ENCODE results near the gene MCUB. TPM values are rescaled to one million over a fixed set of nuclear protein-coding genes. Genes with fewer than 3 reads are reported as not detected.
"Not testable (repeated sequence)": the region's sequence is repeated elsewhere in the genome, so short reads cannot be mapped to it uniquely, and the experiment has no call there.

MCUB gene
- total RNA-seq (10 to 100 TPM; 20.1 to 23.4 TPM), polyA plus RNA-seq (ENCODE audit: insufficient read depth, low read depth, low replicate concordance) (7.7 TPM)
- long read RNA-seq, donor 1, partial matches to known transcripts: 0 of 3 reads
- long read RNA-seq, donor 1, other reads (novel, unspliced or antisense): 0 of 3 reads
- long read RNA-seq, donor 2, partial matches to known transcripts: 5 of 7 reads
- long read RNA-seq, donor 2, other reads (novel, unspliced or antisense): 0 of 7 reads

GRCh38 chr4:109559983-109560686 lies at the start of gene MCUB:
MCUB (plus strand) TSS chr4:109560246; CDS start chr4:109560338, 92 bp downstream.
- H3K4me1 ChIP-seq: no peaks in the 10 kb centered on the region
- no peaks in the 10 kb centered on the region for H3K36me3 ChIP-seq (ENCODE audit: low read depth, missing control alignments)
- H3K4me3 ChIP-seq: peak within 1 kb of the TSS; percentile 67 to 68
- WGBS, 2 donors: 0 to 1% methylated on average over 2 to 73 of the region's 73 CpGs
- peak within 1 kb of the TSS; percentile 59 to 85 for H3K27ac ChIP-seq
- DNase-seq: peak; percentile 85
- no peak for TF ChIP-seq CTCF (IDR thresholded peaks at IDR 0.05)
- TF ChIP-seq POLR2A (IDR thresholded peaks at IDR 0.05): no peak
- intact Hi-C loops (cut with DNase I; ENCODE audit: low total_unique reads): loop anchor here (10.0 kb wide), 1 partner anchor 125 kb away; the partner anchor contains the start of gene SEC24B
- no peaks in the 10 kb centered on the region for H3K9me3 ChIP-seq
- H3K27me3 ChIP-seq: no peaks in the 10 kb centered on the region

GRCh38 chr4:109510687-109511086 lies 49.4 kb upstream of the MCUB start:
- no peaks in the 10 kb centered on the region for H3K9me3 ChIP-seq
- no peaks in the 10 kb centered on the region for H3K36me3 ChIP-seq (ENCODE audit: low read depth, missing control alignments)
- no peak overlapping the region for H3K4me3 ChIP-seq
- no peaks in the 10 kb centered on the region for H3K27me3 ChIP-seq
- TF ChIP-seq CTCF (IDR thresholded peaks at IDR 0.05) (no peak), POLR2A (IDR thresholded peaks at IDR 0.05) (no peak)
- H3K27ac ChIP-seq: no peak overlapping the region
- intact Hi-C loops (cut with DNase I; ENCODE audit: low total_unique reads): no loop called here
- H3K4me1 ChIP-seq: no peaks in the 10 kb centered on the region
- 81 to 91% methylated on average over 2 of the region's 2 CpGs for WGBS, 2 donors
- DNase-seq: no peak

- no peaks in the 10 kb centered on the region for H3K36me3 ChIP-seq (ENCODE audit: low read depth, missing control alignments)
- WGBS, 2 donors: 70 to 71% methylated on average over 2 of the region's 2 CpGs
- TF ChIP-seq POLR2A (IDR thresholded peaks at IDR 0.05) (no peak), CTCF (IDR thresholded peaks at IDR 0.05) (no peak)
- no peaks in the 10 kb centered on the region for H3K4me1 ChIP-seq
- no peaks in the 10 kb centered on the region for H3K27me3 ChIP-seq
- no peak overlapping the region for H3K27ac ChIP-seq
- DNase-seq: no peak
- intact Hi-C loops (cut with DNase I; ENCODE audit: low total_unique reads): no loop called here
- H3K9me3 ChIP-seq: no peaks in the 10 kb centered on the region
- no peak overlapping the region for H3K4me3 ChIP-seq
These were observed 48.6 kb upstream of the MCUB start for GRCh38 chr4:109511414-109511813.

- H3K36me3 ChIP-seq (ENCODE audit: low read depth, missing control alignments); DNase-seq; H3K27ac ChIP-seq; H3K4me1 ChIP-seq; intact Hi-C loops (cut with DNase I; ENCODE audit: low total_unique reads); H3K9me3 ChIP-seq; H3K27me3 ChIP-seq; H3K4me3 ChIP-seq: not testable (repeated sequence)
- WGBS, 2 donors: 94 to 96% methylated on average over 12 of the region's 12 CpGs
These were observed 46.7 kb upstream of the MCUB start for GRCh38 chr4:109513368-109513767.

GRCh38 chr4:109532182-109532581 lies 27.9 kb upstream of the MCUB start:
- no peak overlapping the region for H3K4me3 ChIP-seq
- intact Hi-C loops (cut with DNase I; ENCODE audit: low total_unique reads): no loop called here
- H3K4me1 ChIP-seq: no peaks in the 10 kb centered on the region
- H3K9me3 ChIP-seq: no peaks in the 10 kb centered on the region
- no peaks in the 10 kb centered on the region for H3K27me3 ChIP-seq
- no peak for DNase-seq
- no peaks in the 10 kb centered on the region for H3K36me3 ChIP-seq (ENCODE audit: low read depth, missing control alignments)
- no peak overlapping the region for H3K27ac ChIP-seq
- TF ChIP-seq CTCF (IDR thresholded peaks at IDR 0.05) (no peak), POLR2A (IDR thresholded peaks at IDR 0.05) (no peak)

All from testis (tissue), 5 donors.